Stimulated activated CD4-positive, alpha-beta T cell treated with anti-CD3 and anti-CD28 coated beads, Interleukin-2, amount 100 ng/mL, for 24 hours (primary cell): ENCODE results near the gene MFGE8.
A peak's percentile ranks its signal among the peaks of the same experiment; 100 is the strongest.

ENCODE experiments used
- DNase-seq, 2 donors: peaks; one replicate each; pipeline ENCODE4 v3.0.0-alpha.2; 2020

Gene MFGE8

GRCh38 chr15:88897456-88898194, 15.6 kb downstream of the MFGE8 start:
- DNase-seq: peak; percentile 80 to 87

GRCh38 chr15:88897142-88897455, 16.1 kb downstream of the MFGE8 start:
- DNase-seq: no peak

- DNase-seq: no peak
Observed at GRCh38 chr15:88896333-88897033, 16.7 kb downstream of the MFGE8 start.

- DNase-seq: peak; percentile 66 to 76
Observed at GRCh38 chr15:88894819-88895767, 18.1 kb downstream of the MFGE8 start, which contains the start of gene HAPLN3. Gene HAPLN3 (minus strand): TSS chr15:88895544. CDS start chr15:88887298, 8,246 bp downstream.

GRCh38 chr15:88894348-88894818, 18.8 kb downstream of the MFGE8 start:
- DNase-seq: peak; percentile 88 to 91

- no peak for DNase-seq
Observed at GRCh38 chr15:88891540-88892254, 21.5 kb downstream of the MFGE8 start.

GRCh38 chr15:88890495-88890894, 22.7 kb downstream of the MFGE8 start:
- no peak for DNase-seq

- DNase-seq: no peak
Observed at GRCh38 chr15:88888719-88889118, 24.5 kb downstream of the MFGE8 start.

GRCh38 chr15:88887068-88887580, 26.1 kb downstream of the MFGE8 start:
- DNase-seq: no peak

GRCh38 chr15:88882785-88883184, 30.4 kb downstream of the MFGE8 start:
- no peak for DNase-seq

- no peak for DNase-seq
Observed at GRCh38 chr15:88881775-88882174, 31.4 kb downstream of the MFGE8 start.

GRCh38 chr15:88880944-88881740, 32.0 kb downstream of the MFGE8 start:
- no peak for DNase-seq

- DNase-seq: peak; percentile 40 to 56
Observed at GRCh38 chr15:88878720-88879184, 34.4 kb downstream of the MFGE8 start.

GRCh38 chr15:88877906-88878305, 35.3 kb downstream of the MFGE8 start:
- no peak for DNase-seq

- no peak for DNase-seq
Observed at GRCh38 chr15:88877415-88877814, 35.8 kb downstream of the MFGE8 start.

- no peak for DNase-seq
Observed at GRCh38 chr15:88876573-88876972, 36.6 kb downstream of the MFGE8 start.

- no peak for DNase-seq
Observed at GRCh38 chr15:88874684-88875083, 38.5 kb downstream of the MFGE8 start.

GRCh38 chr15:88874275-88874674, 38.9 kb downstream of the MFGE8 start:
- DNase-seq: no peak

- no peak for DNase-seq
Observed at GRCh38 chr15:88873786-88874185, 39.4 kb downstream of the MFGE8 start.

- no peak for DNase-seq
Observed at GRCh38 chr15:88872706-88873105, 40.5 kb downstream of the MFGE8 start.

- DNase-seq: no peak
Observed at GRCh38 chr15:88872106-88872505, 41.1 kb downstream of the MFGE8 start.
